ENCODE data around the gene ELAVL4. TPM values are rescaled to one million over a fixed set of nuclear protein-coding genes. Genes with fewer than 3 reads are reported as not detected.
"Not testable (repeated sequence)": the region's sequence is repeated elsewhere in the genome, so short reads cannot be mapped to it uniquely, and the experiment has no call there.

Gene ELAVL4
- total and polyA plus RNA-seq, 2 donors (not counting 3 experiments of a cell fraction or from before 2014, with no cell fraction given): not detected

- dilution Hi-C loops (cut with MboI; ENCODE audit: extremely low pct_ligation_motif_present, low sequenced_read_pairs): no loop called here
- no peak for FAIRE-seq
- CTCF ChIA-PET: no interaction called here
These were observed 55.0 kb downstream of the ELAVL4 start for GRCh38 chr1:50163680-50164079.

GRCh38 chr1:50166351-50166750, 57.6 kb downstream of the ELAVL4 start:
- CTCF ChIA-PET; H2AFZ ChIP-seq (ENCODE audit: low read depth, low read length): not testable (repeated sequence)

More at GRCh38 chr1:50163680-50164079, 55.0 kb downstream of the ELAVL4 start:
- H3K4me2 ChIP-seq (ENCODE audit: insufficient read depth, low read length): no peak overlapping the region
- H2AFZ ChIP-seq (ENCODE audit: low read depth, low read length): no peak overlapping the region
- no peak overlapping the region for H3K9ac ChIP-seq (replicated peaks; ENCODE audit: extremely low read depth, insufficient read depth, low read length)
- intact Hi-C loops (cut with micrococcal nuclease): no loop called here
- no peak overlapping the region for H3K4me3 ChIP-seq (replicated peaks in 1 of 3; ENCODE audit: insufficient read depth in 1 of 3, low read depth in 1 of 3, low read length in 3 of 3)
- H3K9me3 ChIP-seq (replicated peaks; ENCODE audit: control insufficient read depth, insufficient read depth, low read length): no peaks in the 10 kb centered on the region
- POLR2A ChIA-PET: no interaction called here
- no TSS peak for BruUV-seq (replicated peaks)
- no peak for DNase-seq (ENCODE audit: low read depth, low spot score)
- H3K4me1 ChIP-seq (ENCODE audit: control insufficient read depth, extremely low read depth, insufficient read depth, low read length): no peaks in the 10 kb centered on the region
- H4K20me1 ChIP-seq (replicated peaks; ENCODE audit: control insufficient read depth, extremely low read depth, insufficient read depth, low read length): no peaks in the 10 kb centered on the region
- H3K27me3 ChIP-seq (ENCODE audit: control insufficient read depth in 2 of 2, insufficient read depth in 2 of 2, low read length in 2 of 2): no peaks in the 10 kb centered on the region
- no peak for TF ChIP-seq EZH2 (IDR thresholded peaks at IDR 0.05; ENCODE audit: borderline replicate concordance, low read depth, low read length, severe bottlenecking)
- no peak for TF ChIP-seq MYC (IDR thresholded peaks at IDR 0.05; ENCODE audit: low read depth, low read length)
- TF ChIP-seq JUN (IDR thresholded peaks at IDR 0.05; ENCODE audit: borderline replicate concordance, insufficient read depth, insufficient read length, low read depth): no peak
- TF ChIP-seq CTCF (IDR thresholded peaks at IDR 0.05; ENCODE audit: extremely low read depth in 1 of 2, insufficient read depth in 1 of 2, low read depth in 1 of 2, low read length in 2 of 2): no peak
- no peaks in the 10 kb centered on the region for H3K79me2 ChIP-seq (ENCODE audit: control insufficient read depth, insufficient read depth, low read length)
- H3K9me1 ChIP-seq (replicated peaks; ENCODE audit: control insufficient read depth, extremely low read depth, insufficient read depth, low read length): no peaks in the 10 kb centered on the region
- no peak overlapping the region for H3K27ac ChIP-seq (ENCODE audit: insufficient read depth, low read depth, low read length)
- no peaks in the 10 kb centered on the region for H3K36me3 ChIP-seq (ENCODE audit: control insufficient read depth in 2 of 2, extremely low read depth in 1 of 2, insufficient read depth in 2 of 2, low read length in 2 of 2)

More at GRCh38 chr1:50166351-50166750, 57.6 kb downstream of the ELAVL4 start:
- H3K79me2 ChIP-seq (ENCODE audit: control insufficient read depth, insufficient read depth, low read length); H3K4me2 ChIP-seq (ENCODE audit: insufficient read depth, low read length); H3K27me3 ChIP-seq (ENCODE audit: control insufficient read depth in 2 of 2, insufficient read depth in 2 of 2, low read length in 2 of 2); H3K4me3 ChIP-seq (replicated peaks in 1 of 3; ENCODE audit: insufficient read depth in 1 of 3, low read depth in 1 of 3, low read length in 3 of 3); H3K4me1 ChIP-seq (ENCODE audit: control insufficient read depth, extremely low read depth, insufficient read depth, low read length); H4K20me1 ChIP-seq (replicated peaks; ENCODE audit: control insufficient read depth, extremely low read depth, insufficient read depth, low read length); H3K27ac ChIP-seq (ENCODE audit: insufficient read depth, low read depth, low read length); dilution Hi-C loops (cut with MboI; ENCODE audit: extremely low pct_ligation_motif_present, low sequenced_read_pairs); intact Hi-C loops (cut with micrococcal nuclease); H3K9me3 ChIP-seq (replicated peaks; ENCODE audit: control insufficient read depth, insufficient read depth, low read length); H3K36me3 ChIP-seq (ENCODE audit: control insufficient read depth in 2 of 2, extremely low read depth in 1 of 2, insufficient read depth in 2 of 2, low read length in 2 of 2); H3K9me1 ChIP-seq (replicated peaks; ENCODE audit: control insufficient read depth, extremely low read depth, insufficient read depth, low read length); H3K9ac ChIP-seq (replicated peaks; ENCODE audit: extremely low read depth, insufficient read depth, low read length); FAIRE-seq; POLR2A ChIA-PET; DNase-seq (ENCODE audit: low read depth, low spot score); BruUV-seq (replicated peaks): not testable (repeated sequence)
